ENCODE results near the gene SERTAD3. TPM values are rescaled to one million over a fixed set of nuclear protein-coding genes. Genes with fewer than 3 reads are reported as not detected.

The SERTAD3 gene
- total and polyA plus RNA-seq, 2 donors from 2014 or later = 29.9 to 38.4 TPM

- H3K27ac ChIP-seq (ENCODE audit: low read depth in 2 of 2, low read length in 2 of 2) = no peak overlapping the region
- FAIRE-seq (no peak), DNase-seq (no peak)
- intact Hi-C loops (cut with DNase I) = no loop called here
- no peak overlapping the region for H3K9ac ChIP-seq (ENCODE audit: low read length in 3 of 3)
- no peaks in the 10 kb centered on the region for H3K27me3 ChIP-seq (ENCODE audit: control insufficient read depth, insufficient read depth, low read length)
- no peaks in the 10 kb centered on the region for H3K9me3 ChIP-seq (ENCODE audit: control insufficient read depth in 2 of 3, insufficient read depth in 1 of 3, low read length in 3 of 3)
- TF ChIP-seq, protein P1, sequence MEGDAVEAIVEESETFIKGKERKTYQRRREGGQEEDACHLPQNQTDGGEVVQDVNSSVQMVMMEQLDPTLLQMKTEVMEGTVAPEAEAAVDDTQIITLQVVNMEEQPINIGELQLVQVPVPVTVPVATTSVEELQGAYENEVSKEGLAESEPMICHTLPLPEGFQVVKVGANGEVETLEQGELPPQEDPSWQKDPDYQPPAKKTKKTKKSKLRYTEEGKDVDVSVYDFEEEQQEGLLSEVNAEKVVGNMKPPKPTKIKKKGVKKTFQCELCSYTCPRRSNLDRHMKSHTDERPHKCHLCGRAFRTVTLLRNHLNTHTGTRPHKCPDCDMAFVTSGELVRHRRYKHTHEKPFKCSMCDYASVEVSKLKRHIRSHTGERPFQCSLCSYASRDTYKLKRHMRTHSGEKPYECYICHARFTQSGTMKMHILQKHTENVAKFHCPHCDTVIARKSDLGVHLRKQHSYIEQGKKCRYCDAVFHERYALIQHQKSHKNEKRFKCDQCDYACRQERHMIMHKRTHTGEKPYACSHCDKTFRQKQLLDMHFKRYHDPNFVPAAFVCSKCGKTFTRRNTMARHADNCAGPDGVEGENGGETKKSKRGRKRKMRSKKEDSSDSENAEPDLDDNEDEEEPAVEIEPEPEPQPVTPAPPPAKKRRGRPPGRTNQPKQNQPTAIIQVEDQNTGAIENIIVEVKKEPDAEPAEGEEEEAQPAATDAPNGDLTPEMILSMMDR (IDR thresholded peaks at IDR 0.05; ENCODE audit: borderline replicate concordance, extremely low read depth, insufficient read depth) = no peak
- no peak overlapping the region for H3K4me3 ChIP-seq (ENCODE audit: low read length in 3 of 3)
- H3K4me1 ChIP-seq (ENCODE audit: control insufficient read depth in 2 of 3, insufficient read depth in 2 of 3, low read depth in 1 of 3, low read length in 3 of 3) = peaks cover 0 to 2% (median 0%) of the 10 kb centered on the region in 3 donors
- no peaks in the 10 kb centered on the region for H3K36me3 ChIP-seq (ENCODE audit: control insufficient read depth in 2 of 3, insufficient read depth in 3 of 3, low read length in 3 of 3)
Observed at GRCh38 chr19:40400559-40400958, 43.6 kb downstream of the SERTAD3 start.

DNA sequence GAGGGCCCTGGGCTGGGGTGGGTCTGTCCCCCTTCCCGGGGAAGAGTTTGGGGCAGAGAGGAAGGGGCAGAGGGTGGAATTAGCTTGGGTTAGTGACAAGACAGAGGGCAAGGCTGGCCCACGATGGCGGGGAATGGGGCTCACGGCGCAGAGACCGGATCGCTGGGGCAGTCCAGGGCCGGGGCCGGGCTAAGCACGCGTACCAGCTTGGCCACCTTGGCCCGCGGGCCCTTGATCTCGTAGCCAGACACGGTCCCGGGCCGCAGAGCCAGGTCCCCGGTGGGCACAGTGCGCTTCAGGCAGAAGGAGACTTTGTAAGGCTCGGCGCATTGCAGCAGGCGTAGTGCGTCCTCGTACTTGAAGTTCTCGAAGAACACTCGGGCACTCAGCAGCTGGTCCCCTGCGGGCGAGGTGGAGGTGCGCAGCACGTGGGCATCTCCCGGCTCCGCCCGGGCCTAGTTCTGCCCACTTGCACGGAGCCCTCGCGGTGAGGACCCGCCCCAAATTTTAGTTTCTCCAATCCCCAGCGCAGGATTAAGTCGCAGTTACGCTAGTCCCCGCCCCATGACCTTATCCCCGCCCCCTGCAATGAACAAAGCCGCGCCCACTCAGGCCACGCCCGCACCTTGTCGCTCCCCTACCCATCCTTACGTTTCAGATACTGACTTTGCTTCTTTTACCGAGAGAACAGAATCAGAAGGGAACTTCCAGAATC lies 45.6 kb downstream of the SERTAD3 start:
- Histone ChIP-seq H3K36me3 (ENCODE audit: control insufficient read depth in 2 of 3, insufficient read depth in 3 of 3, low read length in 3 of 3) (no peaks in the 10 kb centered on the region), H3K4me1 (ENCODE audit: control insufficient read depth in 2 of 3, insufficient read depth in 2 of 3, low read depth in 1 of 3, low read length in 3 of 3) (peaks cover 0 to 2% (median 0%) of the 10 kb centered on the region in 3 donors), H3K9ac (ENCODE audit: low read length in 3 of 3) (no peak overlapping the region), H3K27me3 (ENCODE audit: control insufficient read depth, insufficient read depth, low read length) (no peaks in the 10 kb centered on the region), H3K9me3 (ENCODE audit: control insufficient read depth in 2 of 3, insufficient read depth in 1 of 3, low read length in 3 of 3) (no peaks in the 10 kb centered on the region), H3K27ac (ENCODE audit: low read depth in 2 of 2, low read length in 2 of 2) (no peak overlapping the region), H3K4me3 (ENCODE audit: low read length in 3 of 3) (peak overlapping the region in 1 of 3 donors; percentile 6)
- intact Hi-C loops (cut with DNase I) = no loop called here
- TF ChIP-seq, protein P1 (IDR thresholded peaks at IDR 0.05; ENCODE audit: borderline replicate concordance, extremely low read depth, insufficient read depth) = no peak
- DNase-seq (peak in 4 of 5 donors; percentile 79 to 87 (median 84)), FAIRE-seq (no peak)

GRCh38 chr19:40397568-40397906 lies 46.6 kb downstream of the SERTAD3 start:
- Histone ChIP-seq H3K9ac (ENCODE audit: low read length in 3 of 3) (no peak overlapping the region), H3K4me1 (ENCODE audit: control insufficient read depth in 2 of 3, insufficient read depth in 2 of 3, low read depth in 1 of 3, low read length in 3 of 3) (no peaks in the 10 kb centered on the region), H3K27me3 (ENCODE audit: control insufficient read depth, insufficient read depth, low read length) (no peaks in the 10 kb centered on the region), H3K27ac (ENCODE audit: low read depth in 2 of 2, low read length in 2 of 2) (no peak overlapping the region), H3K4me3 (ENCODE audit: low read length in 3 of 3) (no peak overlapping the region), H3K36me3 (ENCODE audit: control insufficient read depth in 2 of 3, insufficient read depth in 3 of 3, low read length in 3 of 3) (no peaks in the 10 kb centered on the region), H3K9me3 (ENCODE audit: control insufficient read depth in 2 of 3, insufficient read depth in 1 of 3, low read length in 3 of 3) (no peaks in the 10 kb centered on the region)
- DNase-seq = no peak
- intact Hi-C loops (cut with DNase I) = no loop called here
- TF ChIP-seq, protein P1 (IDR thresholded peaks at IDR 0.05; ENCODE audit: borderline replicate concordance, extremely low read depth, insufficient read depth) = no peak
- no peak for FAIRE-seq

Measured in kidney (tissue), 14 donors.